ENCODE measurements around the gene KIF13A. TPM values are rescaled to one million over a fixed set of nuclear protein-coding genes. Genes with fewer than 3 reads are reported as not detected.

Gene KIF13A
- polyA plus RNA-seq, 5 donors: 36.4 to 54.7 (median 43.5) TPM

DNA sequence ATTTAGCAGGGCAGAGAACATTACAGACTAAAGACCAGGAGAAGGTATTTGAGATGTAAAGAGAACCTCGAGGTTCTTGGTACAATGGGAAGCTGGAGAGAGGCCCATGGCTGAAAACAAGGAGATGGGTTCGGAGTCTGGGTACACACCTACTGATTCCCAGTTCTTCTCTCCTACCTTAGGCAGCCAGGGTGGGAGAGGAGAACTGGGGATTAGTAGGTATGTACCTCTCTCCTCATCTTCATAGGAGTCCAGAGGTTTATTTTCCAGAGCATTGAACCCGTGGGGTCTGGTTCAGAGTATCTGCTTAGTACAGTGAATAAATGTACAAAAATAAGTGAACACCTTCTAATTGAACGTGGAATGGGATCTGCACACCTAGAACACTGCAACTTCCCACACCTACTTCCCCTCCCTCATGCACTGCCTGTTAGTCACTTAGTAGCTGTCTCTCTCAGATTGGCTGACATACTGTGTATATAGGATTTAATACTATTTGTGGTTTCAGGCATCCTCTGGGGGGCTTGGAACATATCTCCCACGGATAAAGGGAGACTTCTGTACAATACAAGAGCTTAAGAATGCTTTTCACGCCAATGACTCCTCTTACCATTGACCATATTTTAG lies 257.2 kb downstream of the KIF13A start:
- no peak for DNase-seq

DNA sequence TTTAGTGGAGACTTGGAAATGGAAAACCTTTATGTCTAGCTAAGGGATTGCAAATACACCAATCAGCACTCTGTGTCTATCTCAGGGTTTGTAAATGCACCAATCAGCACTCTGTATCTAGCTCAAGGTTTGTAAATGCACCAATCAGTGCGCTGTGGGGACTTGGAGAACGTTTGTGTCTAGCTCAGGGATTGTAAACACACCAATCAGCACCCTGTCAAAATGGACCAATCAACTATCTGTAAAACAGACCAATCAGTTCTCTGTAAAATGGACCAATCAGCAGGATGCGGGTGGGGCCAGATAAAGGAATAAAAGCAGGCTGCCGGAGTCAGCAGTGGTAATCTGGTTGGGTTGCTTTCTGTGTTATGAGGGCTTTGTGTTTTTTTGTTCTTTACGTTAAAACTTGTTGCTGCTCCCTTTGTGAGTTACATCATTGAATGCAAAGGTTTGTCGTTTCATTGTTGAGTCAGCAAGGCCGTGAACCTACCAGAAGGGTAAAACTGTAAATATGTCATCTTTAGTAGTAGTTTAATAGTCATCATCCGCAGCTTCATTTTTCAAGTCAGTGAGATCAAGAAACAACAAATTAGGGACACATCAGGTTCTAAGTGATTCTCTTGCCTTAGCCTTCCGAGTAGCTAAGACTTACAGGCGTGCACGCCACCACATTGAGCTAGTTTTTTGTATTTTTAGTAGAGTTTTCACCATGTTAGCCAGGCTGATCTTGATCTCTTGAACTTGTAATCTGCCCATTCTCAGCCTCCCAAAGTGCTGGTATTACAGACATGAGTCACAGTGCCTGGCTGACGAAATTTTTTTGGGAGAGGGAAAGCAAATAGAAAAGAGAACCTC lies 258.0 kb downstream of the KIF13A start:
- DNase-seq: no peak

DNA sequence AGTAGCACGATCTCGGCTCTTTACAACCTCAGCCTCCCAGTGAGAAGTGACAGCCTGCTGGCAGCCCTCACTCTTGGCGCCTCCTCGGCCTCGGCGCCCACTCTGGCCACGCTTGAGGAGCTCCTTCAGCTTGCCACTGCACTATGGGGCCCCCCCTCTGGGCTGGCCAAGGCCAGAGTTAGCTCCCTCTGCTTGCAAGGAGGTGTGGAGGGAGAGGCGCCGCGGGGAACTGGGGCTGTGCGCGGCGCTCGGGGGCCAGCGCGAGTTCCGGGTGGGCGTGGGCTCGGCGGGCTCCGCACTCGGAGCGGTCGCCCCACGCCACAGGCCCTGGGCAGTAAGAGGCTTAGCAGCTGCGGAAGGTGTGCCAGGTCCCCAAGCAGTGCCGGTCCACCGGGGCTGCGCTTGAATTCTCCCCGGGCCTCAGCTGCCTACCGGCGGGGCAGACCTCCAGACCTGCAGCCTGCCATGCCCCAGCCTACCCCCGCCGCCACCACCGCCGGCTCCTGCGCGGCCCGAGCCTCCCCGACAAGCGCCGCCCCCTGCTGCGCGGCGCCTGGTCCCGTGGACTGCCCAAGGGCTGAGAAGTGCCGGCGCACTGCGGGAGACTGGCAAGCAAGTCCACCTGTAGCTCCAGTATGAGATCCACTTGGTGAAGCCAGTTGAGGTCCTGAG lies 258.7 kb downstream of the KIF13A start:
- no peak for DNase-seq

DNA sequence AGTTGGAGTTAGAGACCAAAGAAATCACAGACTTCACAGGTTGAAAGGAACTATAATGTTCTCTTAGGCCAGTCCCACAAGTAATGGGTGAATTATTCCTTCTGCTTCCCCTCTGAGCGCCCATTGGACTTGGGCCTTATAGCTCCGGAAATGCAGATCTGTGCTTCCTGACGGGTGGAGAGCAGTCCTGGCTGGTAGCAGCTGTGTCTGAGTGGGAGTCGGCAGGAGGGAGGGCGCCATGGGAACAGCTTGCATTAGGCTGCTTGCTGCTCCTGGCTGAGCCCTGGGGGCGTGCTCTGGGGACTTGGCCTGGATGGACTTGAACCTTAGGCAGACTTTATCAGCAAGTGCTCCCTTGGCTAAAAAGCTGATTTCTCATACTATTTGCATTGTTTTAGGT lies 262.4 kb downstream of the KIF13A start:
- peak in 1 of 2 donors; percentile 40 for DNase-seq

DNA sequence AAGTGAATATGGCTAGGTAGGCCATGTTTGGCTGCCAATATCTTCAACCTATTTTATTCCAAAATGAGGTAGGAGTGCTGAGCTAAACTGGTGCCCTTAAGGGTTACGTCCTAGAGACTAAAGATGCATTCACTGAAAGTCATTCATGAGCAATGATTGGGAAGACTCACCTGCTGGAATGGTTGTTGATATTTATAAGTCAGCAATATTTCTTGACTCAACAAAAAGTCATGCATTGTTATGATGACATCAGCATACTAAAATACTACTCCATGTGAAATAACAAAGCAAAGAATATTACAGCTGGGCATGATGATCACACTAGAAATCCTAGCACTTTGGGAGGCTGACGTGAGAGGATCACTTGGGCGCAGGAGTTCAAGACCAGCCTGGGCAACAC lies 263.1 kb downstream of the KIF13A start:
- no peak for DNase-seq

DNA sequence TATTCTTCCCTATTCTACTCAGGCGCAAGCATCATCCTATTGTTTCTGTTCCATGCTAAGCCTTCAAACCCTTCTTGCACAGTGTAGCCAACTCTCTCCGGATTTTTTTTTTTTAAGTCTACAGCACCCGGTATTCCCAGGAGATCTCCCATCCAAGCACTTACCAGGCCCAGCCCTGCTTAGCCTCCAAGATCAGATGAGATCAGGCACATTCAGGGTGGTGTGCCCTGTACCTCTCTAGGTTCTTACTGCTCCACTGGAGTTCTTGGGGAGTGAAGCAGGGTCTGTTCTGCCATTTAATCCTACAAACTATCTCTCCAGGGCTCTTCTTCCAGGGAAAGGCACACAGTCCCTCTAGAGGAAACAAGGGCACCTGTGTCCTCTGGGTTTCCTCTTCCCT lies 265.8 kb downstream of the KIF13A start:
- DNase-seq: no peak

DNA sequence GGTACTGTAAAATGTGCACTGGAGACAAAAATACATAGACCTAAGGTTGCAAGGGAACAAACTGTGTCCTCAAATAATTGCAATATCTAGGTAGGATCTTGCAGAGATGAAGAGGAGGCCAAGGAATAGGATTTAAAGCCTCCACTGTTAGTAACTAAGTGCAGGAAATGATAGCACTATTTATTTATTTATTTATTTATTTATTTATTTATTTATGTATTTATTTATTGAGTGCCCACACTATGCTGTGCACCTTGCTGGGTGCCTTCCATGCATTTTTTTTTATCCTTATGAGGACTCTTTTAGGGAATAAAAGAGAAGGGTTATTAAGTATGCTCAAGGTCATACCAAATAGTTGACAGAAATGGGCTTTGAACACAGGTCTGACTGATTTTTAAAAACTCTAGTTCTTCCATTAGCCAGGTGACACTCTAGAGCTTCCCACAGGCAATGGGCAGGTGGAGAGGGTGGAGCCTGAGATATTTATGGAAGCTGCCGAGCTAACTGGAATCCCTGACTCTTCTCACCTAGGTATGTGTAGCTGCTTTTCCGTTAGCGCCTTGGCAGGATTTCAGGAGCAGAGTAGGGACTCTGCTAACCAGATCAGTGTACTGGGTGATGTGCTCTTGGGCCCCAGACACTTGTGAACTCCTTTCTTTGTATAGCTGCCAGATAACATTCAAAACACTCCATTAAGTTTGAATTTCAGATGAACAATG lies 268.0 kb downstream of the KIF13A start:
- DNase-seq: no peak

DNA sequence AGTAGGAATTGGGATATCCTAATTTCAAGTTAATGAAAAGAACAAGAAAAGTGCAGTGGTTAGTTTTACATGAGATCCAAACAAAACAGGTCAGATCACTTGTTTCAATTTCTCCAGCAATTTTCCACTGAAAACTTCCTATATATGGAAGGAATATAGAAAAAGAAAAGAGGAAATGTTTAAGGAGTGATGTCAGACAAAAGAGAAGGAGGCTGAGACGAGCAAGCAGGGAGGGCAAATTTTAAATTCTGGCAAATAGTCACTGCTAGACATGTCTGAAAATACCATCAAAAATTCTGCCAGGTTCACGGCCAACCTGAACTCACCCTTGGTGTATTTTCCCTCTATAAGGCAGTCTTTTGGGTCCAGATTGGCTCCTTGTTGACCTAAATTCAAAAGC lies 271.2 kb downstream of the KIF13A start:
- DNase-seq: no peak

DNA sequence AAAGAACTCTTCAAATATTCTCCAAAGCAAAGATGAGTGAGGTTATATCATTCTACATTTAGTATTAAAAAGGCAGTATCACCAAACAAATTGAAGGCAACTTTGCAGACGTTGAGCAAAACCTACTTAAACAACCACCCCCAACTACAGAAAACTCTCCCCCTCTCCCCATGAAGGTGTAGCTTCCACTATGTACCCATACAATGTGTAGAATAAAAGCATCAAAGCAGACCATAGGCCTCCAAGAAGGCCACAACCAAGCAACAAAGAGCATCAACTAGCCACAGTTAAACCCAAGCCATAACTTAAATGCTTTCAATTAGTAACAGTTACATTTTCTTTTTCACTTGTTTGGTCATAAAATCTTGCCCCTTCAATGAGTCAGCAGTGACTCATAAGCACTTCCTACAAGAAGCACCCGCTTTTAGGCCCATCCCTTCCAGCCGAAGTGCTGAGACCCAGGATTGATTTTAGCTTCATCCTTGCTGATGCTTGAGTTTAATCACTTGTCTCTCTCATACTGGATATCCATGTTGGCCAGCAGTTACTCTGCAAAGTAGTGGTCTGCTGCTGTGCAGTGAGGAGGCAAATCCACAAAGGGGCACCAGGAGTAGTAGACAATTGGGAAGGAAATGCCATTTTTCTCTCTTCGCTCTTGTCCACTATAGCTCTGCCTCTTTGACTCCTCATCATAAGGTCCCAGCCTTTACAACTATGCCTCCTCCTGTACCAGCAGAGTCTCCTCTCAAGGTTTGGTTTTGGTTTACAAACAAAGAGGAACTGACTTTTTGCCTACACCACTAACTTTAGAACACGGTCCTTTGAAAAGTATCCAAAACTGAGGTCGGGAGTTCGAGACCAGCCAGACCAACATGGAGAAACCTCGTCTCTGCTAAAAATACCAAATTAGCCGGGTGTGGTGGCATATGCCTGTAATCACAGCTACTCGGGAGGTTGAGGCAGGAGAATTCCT lies 272.3 kb downstream of the KIF13A start:
- no peak for DNase-seq

DNA sequence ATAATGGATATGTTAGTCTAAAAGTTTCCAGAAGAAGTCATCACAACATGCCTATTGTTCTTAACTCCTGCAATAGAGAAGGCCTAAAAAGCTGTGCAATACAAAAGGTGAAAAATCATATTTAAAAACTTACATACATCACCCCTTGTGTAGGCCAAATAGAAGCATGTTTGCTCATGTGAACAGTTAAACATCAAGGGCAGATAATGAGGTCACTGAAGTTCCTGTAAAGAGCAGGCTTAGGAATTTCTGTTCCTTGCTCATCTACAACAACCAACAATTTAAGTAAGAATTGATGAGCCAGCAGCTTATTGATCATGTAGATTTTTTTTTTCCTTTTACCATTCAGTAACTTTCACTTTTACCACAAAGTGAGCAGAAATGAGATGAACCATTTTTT lies 273.3 kb downstream of the KIF13A start:
- DNase-seq: no peak

DNA sequence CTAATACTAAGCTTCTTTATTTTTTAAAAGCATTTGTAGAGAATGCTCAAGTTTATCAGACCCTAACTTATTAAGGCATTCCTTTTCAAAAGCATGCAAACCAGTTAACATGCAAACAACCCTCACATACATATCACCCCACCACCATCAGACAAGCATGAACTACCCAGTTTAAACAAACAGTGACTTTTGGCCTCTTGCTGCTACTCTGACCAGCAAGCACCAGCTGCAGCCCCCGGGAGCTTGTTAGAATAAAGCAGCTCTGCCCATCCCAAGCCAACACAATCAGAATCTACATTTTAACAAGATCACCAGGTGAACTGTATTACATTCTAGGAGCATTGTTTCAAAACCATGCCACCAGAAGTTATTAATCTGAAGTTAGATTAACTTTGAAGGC lies 274.9 kb downstream of the KIF13A start:
- DNase-seq: no peak

DNA sequence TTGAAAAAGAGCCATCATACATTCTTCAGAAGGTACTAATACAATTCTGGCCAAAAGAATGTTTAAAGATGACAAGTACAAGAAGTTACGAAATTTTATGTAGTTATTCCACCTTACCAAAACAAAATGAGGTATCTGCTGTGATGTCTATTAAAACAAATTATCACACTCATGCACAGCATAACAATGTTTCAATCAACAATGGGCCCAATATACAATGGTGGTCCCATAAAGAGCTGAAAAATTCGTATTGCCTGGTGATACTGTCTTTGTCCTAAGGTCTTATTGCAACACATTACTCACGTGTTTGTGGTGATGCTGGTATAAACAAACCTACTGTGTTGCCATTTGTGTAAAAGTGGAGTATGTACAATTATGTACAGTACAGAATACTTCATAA lies 277.1 kb downstream of the KIF13A start:
- DNase-seq: no peak

DNA sequence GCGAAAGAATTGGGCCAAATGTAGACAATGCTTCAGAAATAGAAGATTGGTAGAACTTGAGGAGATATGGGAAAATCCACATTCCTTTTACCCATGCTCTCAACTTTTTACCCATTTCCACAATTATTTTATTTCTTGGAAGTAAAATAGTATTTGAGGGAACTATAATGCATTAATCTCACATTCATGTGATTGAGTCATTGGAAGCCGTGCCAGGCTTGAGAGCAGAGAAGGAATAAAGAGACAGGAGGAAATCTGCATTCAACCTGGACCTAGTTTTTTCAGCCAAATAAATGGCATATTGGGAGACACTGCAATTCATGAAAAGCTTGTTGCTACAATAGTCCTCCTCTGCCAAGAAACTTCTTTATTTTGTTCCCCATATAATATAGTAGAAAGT lies 278.0 kb downstream of the KIF13A start:
- DNase-seq: no peak

Other genes with a start within 250 kb of the KIF13A start
- 1 to 10 TPM; 1.9 to 2.6 (median 2.2) TPM for gene NHLRC1, start 135.0 kb upstream of the KIF13A start, polyA plus RNA-seq (ENCODE audit: insufficient read depth in 1 of 5, insufficient read length in 5 of 5, low replicate concordance in 1 of 5)
- 10 to 100 TPM; 13.7 to 16.0 (median 15.5) TPM for gene TPMT, start 167.4 kb upstream of the KIF13A start, polyA plus RNA-seq (ENCODE audit: insufficient read depth in 1 of 5, insufficient read length in 5 of 5, low replicate concordance in 1 of 5)
- 10 to 100 TPM; 19.5 to 25.0 (median 22.3) TPM for gene KDM1B, start 167.8 kb upstream of the KIF13A start, polyA plus RNA-seq (ENCODE audit: insufficient read depth in 1 of 5, insufficient read length in 5 of 5, low replicate concordance in 1 of 5)

Data from right lung (tissue), 5 donors.